GM21576 (cell line): ENCODE results near the gene SV2B.

ENCODE experiments used
- ATAC-seq: cut with Tn5 transposase; IDR thresholded peaks from one replicate; pipeline ENCODE4 v1.9.1; 2021; ENCODE audit warnings: mild to moderate bottlenecking, moderate library complexity; ENCODE audit not compliant: unreplicated experiment

Gene SV2B

DNA sequence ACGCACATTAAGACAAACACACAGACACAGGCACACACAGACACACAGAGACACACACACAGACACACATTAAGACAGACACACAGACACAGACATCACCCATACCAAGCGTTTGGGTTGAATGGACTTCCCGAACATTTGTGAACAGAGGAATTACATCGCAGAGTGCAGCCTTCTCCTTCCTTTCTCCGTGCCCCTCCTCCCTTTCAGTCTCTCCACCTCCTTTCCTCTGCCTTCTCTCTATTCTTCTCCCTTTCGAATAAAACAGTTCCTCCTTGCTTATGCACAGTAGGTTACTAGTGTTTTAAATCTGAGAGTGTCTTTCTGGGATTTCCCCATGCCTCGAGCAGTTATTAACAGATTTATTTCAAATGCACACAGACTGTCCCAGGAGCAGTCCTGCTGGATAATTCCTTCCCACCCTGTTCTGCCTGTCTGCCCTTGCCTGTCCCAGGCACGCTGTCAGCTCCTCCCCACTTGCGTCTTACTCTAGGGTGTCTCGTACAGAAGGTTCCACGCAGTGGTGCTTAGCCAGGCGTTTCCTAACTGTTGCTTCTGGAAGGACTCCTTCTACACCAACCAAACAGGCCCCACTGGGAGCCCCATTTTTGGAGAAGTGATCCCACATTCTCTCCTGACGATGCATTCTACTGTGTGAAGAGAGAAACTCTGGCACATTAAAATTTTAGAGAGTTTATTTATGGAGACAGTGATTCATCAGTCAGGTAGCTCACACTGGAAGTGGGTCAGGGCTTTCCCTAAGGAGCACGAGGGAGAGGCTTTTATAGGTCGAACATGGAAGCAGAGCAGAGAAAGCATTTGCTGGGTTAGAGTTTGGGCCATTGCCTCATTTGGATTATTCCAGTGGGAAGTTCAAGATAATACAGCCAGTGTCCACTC, 163.8 kb downstream of the SV2B start:
- ATAC-seq = no peak

DNA sequence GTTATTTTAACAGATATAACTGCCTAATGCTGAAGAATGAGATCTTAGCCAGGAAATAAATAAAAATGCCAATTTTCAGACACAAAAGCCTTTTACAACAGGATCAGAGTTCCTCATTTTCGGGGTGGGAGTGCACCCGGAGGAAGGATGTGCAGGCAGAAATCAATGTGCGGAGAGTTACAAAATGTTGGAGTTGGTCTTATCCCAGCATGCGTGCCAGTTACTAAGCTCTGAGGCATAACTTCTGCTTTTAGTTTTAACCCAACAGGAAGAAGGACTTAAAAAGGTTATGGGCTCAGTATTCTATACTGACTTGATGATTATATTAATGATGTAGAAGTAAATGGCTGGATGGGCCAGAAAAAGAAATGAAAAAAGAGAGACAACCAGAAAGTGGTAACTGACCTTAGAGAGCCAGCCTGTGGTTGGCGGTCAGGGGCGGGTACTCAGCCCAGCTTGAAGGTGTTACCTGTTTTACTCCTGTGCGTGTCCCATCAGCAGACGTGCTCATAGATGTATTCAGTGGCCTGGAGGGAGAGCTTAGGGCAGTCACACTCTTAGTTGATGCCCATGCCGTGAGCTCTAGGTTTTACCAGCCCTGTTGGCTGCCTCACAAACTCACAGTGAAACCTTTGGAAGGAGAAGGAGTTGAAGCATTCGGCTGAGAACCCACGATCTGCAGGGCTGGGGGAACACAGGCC, 164.7 kb downstream of the SV2B start:
- no peak for ATAC-seq

DNA sequence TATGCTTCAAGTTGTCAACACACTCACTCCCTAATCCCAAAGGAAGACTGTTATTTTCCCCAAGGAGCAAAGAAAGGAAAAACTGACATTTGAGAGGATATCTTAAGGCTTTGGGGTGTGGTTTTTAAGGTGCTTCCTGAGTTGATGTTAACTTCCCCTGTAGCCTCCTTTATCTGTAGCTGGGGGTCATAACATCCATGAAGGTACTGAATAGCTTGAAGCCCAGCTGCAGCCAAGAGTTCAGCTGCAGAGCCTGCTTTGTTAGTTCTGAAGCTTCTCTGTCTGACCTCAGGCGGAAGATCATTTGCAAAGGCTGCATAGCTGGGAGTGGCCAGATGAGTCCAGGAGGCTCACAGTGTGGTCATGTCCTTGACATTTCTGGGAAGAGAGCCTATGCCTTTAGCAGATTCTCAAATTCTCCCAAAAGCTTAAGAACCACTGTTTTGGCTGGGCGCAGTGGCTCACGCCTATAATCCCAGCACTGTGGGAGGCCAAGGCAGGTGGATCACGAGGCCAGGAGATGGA, 165.4 kb downstream of the SV2B start:
- no peak for ATAC-seq

DNA sequence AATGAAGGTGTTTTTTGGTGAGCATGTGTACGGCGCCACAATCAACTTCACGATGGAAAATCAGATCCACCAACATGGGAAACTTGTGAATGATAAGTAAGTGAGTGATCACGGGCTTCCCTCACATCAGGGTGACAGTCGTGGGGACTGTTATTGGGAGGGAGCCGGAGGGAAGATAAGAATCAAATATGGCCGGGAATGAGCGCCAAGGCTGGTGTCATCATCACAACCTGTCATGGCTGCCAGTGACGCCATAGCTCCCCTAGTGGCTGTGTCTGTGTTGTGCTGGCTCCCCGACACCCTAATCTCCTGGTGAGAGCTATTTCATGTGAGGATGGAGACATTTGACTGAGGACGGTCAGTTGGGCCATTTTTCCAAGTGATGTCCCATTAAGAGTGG, 168.5 kb downstream of the SV2B start:
- ATAC-seq = no peak

DNA sequence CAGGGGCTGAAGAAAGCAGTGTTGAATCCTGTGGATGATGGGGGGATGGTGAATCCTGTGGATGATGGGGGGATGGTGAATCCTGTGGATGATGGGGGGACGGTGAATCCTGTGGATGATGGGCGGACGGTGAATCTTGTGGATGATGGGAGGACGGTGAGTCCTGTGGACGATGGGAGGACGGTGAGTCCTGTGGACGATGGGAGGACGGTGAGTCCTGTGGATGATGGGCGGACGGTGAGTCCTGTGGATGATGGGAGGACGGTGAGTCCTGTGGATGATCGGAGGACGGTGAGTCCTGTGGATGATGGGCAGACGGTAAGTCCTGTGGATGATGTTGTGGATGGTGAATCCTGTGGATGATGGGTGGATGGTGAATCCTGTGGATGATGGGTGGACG, 170.7 kb downstream of the SV2B start:
- no peak for ATAC-seq

DNA sequence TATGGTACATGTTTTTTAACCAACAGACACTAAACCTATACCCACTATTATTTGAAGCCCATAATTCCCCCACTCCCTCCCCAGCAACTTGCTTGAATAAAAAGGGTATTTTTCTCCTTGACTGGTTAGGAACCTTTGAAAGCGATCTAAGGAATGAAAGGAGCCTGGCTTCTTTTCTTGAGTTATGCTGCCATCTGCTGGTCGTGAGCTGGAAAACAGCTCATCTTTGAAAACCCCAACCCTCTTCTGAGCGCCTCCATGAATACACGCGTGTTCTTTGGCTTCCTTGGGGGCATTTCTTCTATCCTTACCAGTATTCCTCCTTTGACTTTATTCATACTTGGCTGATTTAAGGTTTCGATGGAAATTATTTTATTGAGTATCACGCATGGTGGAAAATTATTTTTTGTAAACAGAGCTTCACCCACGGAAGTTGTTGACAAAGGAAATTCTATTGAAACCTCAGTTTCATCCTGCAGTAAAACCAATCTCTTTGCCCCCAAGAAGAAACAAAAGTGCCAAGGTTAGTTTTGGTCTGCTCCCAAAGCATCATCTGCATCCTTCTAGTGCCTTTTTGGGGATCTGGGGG, 171.6 kb downstream of the SV2B start:
- ATAC-seq = peak; percentile 64

DNA sequence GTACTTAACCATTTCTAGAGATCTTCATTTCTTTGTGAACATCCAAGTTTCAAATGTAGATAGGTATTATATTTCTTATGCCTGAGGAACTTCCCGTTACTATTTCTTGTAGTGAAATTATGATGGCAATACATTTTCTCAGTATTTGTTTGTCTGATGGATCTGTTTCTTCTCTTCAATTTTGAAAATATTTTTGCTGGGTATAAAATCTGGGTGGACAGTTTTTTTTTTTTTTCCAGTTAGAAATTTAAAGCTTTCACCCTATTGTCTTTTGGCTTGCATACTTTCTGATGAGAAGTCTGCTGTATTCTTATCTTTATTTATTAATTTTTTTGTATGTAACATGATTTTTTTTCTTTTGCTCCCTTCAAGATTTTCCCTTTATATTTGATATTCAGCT, 175.8 kb downstream of the SV2B start:
- ATAC-seq = no peak

DNA sequence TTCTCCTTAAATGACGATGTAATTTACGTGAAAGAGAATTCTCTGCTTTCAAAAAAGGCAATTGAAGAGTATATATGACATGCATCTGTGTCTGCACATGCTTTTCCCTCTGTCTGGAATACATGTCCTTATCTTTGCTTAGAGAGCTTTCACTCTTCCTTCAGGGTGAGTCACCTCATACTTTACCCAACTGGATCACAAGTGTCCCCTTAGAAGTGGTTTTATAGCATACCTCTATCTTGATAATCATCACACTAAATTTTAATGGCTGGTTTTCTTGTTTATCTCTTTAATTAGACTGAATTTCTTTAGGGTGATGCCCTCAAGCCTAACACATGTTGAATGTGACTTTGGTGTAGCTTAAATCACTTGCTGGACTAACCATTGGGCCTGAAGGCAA, 178.9 kb downstream of the SV2B start:
- ATAC-seq = no peak

DNA sequence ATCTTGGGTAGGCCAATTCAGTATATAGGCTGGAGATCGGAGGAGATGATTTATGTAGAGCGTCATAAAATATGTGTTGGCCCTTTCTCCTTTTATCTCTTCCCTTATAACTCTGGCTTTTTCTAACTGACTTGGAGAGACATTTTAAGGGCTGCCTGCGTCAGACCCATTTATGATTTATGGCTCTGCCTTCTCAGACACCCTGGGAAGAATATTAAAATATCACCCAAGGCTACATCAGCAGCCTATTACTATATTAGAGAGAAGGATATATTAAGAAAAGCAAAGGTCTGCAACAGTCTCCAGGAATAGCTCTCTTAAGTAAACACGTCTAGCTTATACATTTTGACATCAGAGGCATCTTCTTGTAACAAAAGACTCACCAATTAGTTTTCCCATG, 179.4 kb downstream of the SV2B start:
- no peak for ATAC-seq

DNA sequence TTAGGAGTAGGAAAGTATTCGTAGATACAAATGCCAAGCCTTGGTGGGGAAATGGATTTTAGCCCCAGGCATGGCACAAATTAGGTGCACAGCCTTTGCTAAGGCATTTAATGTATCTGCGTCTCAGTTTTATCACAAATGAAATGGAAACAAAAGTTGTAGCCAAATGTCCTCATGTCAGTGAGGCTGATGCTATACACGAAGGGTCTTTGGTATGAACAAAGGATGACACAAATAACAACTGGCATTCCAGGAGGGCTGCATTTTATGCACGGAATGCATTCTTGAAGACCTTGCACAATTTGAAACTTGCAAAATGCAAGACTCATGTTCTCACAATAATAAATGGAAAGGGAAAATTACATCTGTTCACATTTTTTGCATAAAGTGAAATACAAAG, 181.9 kb downstream of the SV2B start:
- no peak for ATAC-seq

DNA sequence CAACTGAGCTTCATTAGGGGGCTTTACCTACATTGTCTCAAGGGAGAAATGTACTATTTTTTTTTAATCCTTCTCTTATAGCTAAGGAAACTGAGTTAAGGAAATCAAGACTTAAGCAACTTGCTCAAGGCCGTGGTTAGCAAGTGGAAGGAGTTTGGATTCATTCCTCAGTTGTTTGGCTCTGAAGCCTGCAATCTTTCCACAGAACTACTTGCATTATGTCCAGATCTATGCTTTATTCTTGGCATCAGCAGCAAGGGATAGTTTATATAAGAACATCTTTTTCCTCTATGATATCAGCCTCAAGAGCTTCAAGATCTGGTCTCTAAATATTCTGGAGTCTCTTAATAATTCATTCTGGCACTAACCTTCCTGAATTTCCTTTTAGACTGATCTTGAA, 182.4 kb downstream of the SV2B start:
- ATAC-seq = no peak

DNA sequence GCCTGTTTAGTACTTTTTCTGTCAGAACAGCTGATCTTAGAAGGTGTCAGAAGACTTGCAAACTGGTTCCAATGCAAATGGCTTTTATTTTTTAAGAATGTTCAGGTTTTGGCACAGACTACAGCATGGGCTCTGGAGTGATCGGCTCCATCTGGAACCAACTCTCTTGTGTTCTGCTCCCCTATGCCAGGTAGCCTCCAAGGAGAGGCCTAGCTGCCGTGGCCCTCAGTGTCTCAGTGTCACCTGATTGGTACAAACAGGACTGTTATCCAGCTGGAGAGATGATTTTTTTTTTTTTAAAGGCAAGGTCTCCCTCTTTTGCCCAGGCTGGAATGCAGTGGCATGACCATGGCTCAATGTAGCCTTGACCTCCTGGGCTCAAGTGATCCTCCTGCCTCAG, 183.1 kb downstream of the SV2B start:
- no peak for ATAC-seq

DNA sequence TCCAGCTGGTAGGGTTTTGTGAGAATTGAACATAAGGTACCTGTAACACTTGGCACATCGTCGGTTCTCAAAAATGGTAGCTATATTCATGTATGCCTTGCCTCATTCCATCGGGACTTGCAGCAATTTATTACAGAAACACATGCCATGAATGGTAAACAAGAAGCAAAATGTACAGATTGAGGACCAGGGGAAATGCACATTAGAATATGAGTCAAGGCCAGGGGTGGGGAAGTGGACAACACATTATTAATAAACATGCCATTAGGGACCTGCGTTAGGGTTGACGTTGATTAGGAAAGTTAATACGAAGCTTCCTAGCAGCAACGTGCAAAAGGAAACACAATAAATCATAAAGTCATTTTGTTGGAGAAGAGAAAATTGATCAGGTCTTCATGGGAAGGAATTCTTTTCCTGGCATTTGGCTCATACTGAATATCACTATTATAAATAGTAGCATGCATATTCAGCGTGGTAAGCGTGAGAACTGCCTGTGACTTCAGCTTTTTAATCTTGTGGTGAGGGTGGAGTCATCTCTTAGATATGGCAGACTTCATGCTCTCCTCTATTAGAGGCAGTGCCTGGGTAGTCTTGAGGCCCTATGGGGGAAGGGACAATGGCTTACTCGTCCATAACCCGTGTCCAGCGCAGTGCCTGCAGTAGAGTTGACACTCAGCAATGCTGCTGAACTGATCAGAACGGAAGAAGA, 184.9 kb downstream of the SV2B start:
- ATAC-seq = no peak

DNA sequence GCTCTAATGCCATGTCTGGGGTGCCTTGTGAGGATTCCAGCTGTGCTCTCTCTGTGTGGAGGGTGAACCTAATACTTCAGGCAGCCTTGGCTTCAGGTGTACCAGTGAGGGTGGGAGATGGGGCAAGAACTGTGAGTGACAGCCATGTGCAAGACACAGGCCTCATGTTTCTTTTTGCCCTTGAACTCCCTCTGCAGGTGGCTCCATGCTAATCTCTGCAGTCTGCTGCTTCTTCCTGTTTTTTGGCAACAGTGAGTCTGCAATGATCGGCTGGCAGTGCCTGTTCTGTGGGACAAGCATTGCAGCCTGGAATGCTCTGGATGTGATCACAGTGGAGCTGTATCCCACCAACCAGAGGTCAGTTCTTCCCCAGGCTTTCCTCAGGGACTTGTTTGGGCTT, 189.3 kb downstream of the SV2B start:
- no peak for ATAC-seq

DNA sequence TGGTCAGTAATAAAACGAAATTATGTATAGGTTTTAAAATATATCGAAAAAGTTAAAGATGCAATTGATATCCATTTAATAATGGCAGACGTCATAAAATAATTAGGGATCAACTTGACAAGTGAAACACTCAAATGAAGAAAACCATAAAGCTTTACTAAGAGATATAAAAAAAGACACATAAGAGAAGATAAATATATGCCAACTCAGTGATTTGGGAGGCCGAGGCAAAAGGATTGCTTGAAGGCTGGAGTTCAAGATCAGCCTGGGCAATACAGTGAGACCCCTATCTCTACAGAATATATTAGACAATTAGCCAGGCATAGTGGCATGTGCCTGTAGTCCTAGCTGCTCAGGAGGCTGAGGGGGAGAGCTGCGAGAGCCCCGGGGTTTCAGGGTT, 190.5 kb downstream of the SV2B start:
- no peak for ATAC-seq

DNA sequence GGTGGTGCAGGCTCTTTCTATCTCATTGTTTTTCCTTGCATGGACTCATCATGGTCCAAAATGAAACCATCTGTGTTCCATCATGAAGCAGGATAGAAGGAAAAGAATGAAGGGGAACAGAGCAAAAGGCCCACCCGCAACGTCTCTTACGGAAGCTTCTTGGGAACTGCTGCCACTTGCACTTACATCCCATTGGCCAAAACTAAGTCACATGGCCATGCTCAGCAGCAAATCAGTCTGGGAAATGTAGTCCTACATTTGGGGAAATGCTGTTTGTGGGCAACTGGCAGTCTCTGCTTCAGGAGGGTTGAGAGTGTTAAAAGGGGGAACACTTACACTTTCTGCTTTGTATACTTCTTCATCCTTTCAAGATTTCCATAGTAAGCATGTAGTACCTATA, 191.6 kb downstream of the SV2B start:
- no peak for ATAC-seq

DNA sequence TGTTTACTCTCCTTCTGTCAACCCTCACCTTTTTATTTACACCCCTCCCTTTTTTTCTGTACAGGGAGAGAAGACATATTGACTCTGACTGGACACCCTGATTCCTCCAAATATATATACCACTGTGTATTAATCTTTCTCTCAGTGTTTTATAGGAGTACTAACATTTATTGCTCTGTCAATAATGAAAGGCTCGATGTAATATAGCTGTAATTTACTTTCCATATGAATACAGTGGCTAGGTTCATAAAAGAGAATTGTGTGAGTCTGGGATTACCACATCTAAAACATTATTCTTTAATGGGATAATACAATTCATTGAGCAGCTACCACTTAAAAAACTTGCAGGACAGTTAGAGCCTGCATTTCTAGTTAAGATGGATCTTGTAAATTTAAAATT, 194.3 kb downstream of the SV2B start:
- no peak for ATAC-seq

DNA sequence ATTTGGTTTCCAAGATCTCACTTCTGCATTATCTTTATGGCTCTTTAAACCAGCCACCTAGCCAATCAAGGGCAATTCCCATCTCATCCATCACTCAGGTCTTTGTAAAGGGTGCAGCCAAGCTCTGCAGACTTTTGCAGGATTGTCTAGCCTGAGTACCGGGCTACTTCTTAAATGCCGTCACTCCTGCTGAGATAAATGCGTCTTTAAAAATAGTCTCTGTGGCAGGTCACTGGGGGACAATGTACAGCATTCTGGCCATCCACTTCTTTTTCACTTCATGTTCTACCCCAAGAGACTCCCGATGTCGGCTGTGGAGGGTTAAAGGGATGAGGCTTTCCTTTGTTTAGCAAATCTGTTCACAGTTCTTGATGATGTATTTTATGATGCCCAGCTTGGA, 194.7 kb downstream of the SV2B start:
- ATAC-seq = no peak

DNA sequence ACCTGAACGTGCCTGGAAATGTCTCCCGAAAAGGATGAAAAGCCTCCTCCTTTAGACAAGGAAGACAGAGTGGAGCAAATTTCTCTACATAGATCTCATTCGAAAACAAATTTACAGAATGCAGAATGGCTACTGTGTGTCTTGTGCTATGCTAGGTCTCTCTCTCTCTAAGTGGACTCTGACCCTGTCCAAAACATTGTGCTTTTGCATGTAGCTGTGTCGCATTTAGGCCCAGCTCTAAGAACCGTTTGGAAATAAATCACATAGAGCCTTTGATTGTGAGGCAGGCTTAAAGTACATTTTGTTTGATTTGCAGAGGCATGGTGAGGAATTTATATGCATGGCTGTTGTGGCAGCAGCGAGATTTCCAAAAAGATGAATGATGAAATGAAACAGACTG, 198.0 kb downstream of the SV2B start:
- ATAC-seq = no peak

DNA sequence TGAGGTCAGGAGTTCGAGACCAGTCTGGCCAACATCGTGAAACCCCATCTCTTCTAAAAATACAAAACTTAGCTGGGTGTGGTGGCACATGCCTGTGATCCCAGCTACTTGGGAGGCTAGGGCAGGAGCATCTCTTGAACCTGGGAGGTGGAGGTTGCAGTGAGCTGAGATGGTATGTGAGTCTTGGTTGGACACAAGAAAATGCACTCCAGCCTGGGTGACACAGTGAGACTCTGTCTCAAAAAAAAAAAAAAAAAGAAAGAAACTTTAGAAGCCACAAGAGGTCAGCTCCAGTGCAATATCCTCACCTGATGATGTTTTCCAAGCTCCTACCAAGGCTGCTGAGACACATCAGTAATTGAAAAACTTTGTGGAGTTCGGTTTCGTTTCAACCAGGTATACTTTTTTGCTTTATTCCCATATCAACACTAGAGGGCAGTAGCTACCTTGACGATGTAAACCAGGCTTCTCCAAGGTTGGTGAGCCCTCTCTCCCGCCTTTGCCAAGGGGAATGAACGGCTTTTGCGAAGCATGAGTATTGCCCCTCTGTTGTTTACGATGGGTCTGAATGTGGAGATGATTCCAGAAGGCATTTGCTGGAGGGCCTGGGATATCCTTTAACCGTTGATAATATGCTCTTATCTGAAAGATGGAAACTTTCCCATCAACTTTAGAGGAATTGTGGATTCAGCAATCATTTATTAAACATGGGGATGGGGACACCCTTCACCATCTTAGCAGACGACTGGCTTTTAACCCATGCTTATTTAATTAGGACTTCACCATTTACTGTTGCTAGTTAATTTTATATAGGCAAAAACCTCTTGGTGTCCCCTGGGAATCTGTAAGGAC, 202.8 kb downstream of the SV2B start:
- no peak for ATAC-seq
